Ishikawa (cell line): ENCODE results near the gene ATG4C.

Experiments used
- CEBPB ChIP-seq: IDR thresholded peaks from 2 replicates; pipeline ENCODE4 v1.6.1; 2012
- EGR1 ChIP-seq: IDR thresholded peaks from 2 replicates; pipeline ENCODE4 v1.6.1; 2012
- EP300 ChIP-seq: IDR thresholded peaks from 2 replicates; pipeline ENCODE4 v1.6.1; 2012; ENCODE audit warnings: borderline replicate concordance
- NFIC ChIP-seq: IDR thresholded peaks from 2 replicates; pipeline ENCODE4 v1.6.1; 2012
- RAD21 ChIP-seq: IDR thresholded peaks from 2 replicates; pipeline ENCODE4 v1.6.1; 2012; ENCODE audit warnings: low read depth
- REST ChIP-seq: IDR thresholded peaks from 2 replicates; pipeline ENCODE4 v1.6.1; 2012; ENCODE audit warnings: low read depth, mild to moderate bottlenecking
- TAF1 ChIP-seq: IDR thresholded peaks from 2 replicates; pipeline ENCODE4 v1.6.1; 2012; ENCODE audit warnings: low read depth, mild to moderate bottlenecking
- TEAD4 ChIP-seq: IDR thresholded peaks from 2 replicates; pipeline ENCODE4 v1.6.1; 2012

GRCh38 chr1:62744611-62745577 lies 39.0 kb upstream of the ATG4C start:
- TF ChIP-seq EGR1 (no peak), REST (no peak), RAD21 (no peak), TAF1 (no peak), EP300 (no peak), CEBPB (no peak), NFIC (no peak), TEAD4 (no peak)
